H1 (cell line): Measurements from ENCODE around the gene RBP5. TPM values are rescaled to one million over a fixed set of nuclear protein-coding genes. Genes with fewer than 3 reads are reported as not detected.

Experiments
- KDM4A ChIP-seq: IDR thresholded peaks from one replicate; pipeline ENCODE4 v1.7.1; 2012; ENCODE audit warnings: low read depth, mild to moderate bottlenecking, moderate library complexity, low read length, inconsistent platforms; ENCODE audit not compliant: severe bottlenecking
- RAD21 ChIP-seq, 2 experiments: IDR thresholded peaks in 1 of 2; conservative IDR thresholded peaks in 1 of 2; 2 replicates each; pipeline ENCODE4 v1.6.1; 2011; ENCODE audit warnings: low read depth in 2 of 2, low read length in 2 of 2, improper control_type of control experiment in 1 of 2, inconsistent platforms in 1 of 2, mild to moderate bottlenecking in 1 of 2, moderate library complexity in 1 of 2
- polyA plus RNA-seq, 7 experiments: library from polyadenylated mRNA; depleted of rRNA in 3 of 7; stranded (reverse) in 5 of 7; unstranded in 2 of 7; fragments of >200 nt in 5 of 7; fragments of 200-250 nt in 2 of 7; gene quantifications; 1 replicate in 5 of 7; 2 replicates in 1 of 7; 4 replicates in 1 of 7; pipeline versions ENCODE4 v1.2.1 to v1.2.3, GENCODE V29; 2011 to 2013; ENCODE audit warnings: missing spikeins in 2 of 7, mixed read lengths in 2 of 7
- total RNA-seq: library from RNA; stranded (reverse); fragmentation: NEBNext Ultra II Directional; extraction: Animal tissue kit (Norgen Biotek cat#: 25700); gene quantifications from 2 replicates; pipeline ENCODE4 v1.2.1, GENCODE V29; 2021

The RBP5 gene
- total and polyA plus RNA-seq, 2 of the 8 experiments (the other 6 are each of a cell fraction or from before 2014, with no cell fraction given): 1.2 to 1.9 TPM

DNA sequence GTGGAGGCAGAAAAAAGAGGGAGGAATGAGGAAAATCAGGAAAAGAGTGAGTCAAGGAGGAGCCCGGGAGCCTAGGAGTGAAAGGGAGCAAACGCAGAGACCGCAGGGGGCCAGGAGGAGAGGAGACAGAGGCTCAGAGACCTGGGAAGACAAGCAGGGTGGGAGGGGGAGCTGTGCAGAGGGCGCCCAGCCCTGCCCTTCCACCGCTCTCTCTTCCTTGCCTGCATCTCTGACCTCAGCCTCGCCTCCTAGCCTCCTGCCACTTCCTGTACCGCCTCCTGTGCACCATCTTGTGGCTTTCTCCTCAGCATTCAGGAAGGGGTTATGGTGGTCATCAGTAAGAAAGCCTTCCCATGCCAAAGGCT, 2.8 kb upstream of the RBP5 start (continued):
- TF ChIP-seq RAD21 (IDR thresholded peaks at IDR 0.05 in 1 of 2, conservative IDR thresholded peaks at IDR 0.05 in 1 of 2; ENCODE audit: low read depth in 2 of 2, low read length in 2 of 2): no peak
- TF ChIP-seq KDM4A: no peak
